GM12801 (cell line): ENCODE data around the gene PEAR1.

Source experiments
- TF ChIP-seq, protein P1 (sequence below): IDR thresholded peaks from one replicate; pipeline ENCODE4 v1.5.1; 2011; ENCODE audit warnings: control low read depth; ENCODE audit not compliant: insufficient read length; ENCODE audit errors: extremely low read depth

PEAR1 gene

DNA sequence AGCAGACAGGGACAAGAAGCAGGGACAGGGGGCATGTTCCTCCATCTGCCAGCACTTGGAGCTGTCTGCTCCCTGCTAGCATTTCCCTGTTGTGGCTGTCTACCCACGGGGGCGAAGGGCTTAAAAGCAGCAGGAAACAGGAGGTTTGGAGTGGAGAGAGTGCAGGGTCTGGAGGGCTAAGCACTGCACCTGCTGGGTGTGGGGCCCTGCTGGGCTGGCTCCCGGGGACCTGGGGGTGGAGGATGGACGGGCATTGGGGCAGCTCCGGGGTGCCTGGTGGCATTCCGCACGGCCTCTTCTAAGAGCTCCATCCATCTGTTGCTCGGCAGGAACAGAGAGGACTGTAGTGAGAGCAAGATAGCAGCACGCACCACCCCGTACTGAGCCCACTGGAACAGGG is 48.2 kb downstream of the PEAR1 start:
- TF ChIP-seq, protein P1, sequence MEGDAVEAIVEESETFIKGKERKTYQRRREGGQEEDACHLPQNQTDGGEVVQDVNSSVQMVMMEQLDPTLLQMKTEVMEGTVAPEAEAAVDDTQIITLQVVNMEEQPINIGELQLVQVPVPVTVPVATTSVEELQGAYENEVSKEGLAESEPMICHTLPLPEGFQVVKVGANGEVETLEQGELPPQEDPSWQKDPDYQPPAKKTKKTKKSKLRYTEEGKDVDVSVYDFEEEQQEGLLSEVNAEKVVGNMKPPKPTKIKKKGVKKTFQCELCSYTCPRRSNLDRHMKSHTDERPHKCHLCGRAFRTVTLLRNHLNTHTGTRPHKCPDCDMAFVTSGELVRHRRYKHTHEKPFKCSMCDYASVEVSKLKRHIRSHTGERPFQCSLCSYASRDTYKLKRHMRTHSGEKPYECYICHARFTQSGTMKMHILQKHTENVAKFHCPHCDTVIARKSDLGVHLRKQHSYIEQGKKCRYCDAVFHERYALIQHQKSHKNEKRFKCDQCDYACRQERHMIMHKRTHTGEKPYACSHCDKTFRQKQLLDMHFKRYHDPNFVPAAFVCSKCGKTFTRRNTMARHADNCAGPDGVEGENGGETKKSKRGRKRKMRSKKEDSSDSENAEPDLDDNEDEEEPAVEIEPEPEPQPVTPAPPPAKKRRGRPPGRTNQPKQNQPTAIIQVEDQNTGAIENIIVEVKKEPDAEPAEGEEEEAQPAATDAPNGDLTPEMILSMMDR, result no peak

GRCh38 chr1:156942176-156942575 is 48.7 kb downstream of the PEAR1 start:
- TF ChIP-seq, protein P1, result no peak

GRCh38 chr1:156942576-156942975 is 49.1 kb downstream of the PEAR1 start:
- TF ChIP-seq, protein P1, result no peak

- TF ChIP-seq, protein P1, result no peak
Observed at GRCh38 chr1:156943756-156944155, 50.2 kb downstream of the PEAR1 start.

GRCh38 chr1:156944268-156944667 is 50.8 kb downstream of the PEAR1 start:
- TF ChIP-seq, protein P1, result no peak

DNA sequence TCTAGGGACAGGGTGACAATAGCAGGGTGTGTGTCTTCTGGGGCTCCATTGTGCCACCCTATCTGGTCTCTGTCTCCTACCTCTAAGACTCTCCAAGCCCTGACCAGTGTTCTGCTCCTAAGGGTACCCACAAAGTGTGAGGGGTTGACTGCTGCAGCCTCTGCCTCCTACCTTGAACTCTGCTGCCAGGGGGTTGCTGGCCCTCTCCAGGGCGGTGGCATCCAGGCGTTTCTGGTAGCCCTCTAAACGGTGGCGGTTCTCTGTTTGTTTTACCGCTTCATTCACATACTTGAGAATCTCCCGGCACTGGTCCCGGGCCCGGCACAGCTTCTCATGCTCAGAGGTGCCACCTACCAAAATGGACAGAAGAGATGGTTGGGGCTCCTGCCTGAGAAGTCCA is 51.3 kb downstream of the PEAR1 start:
- TF ChIP-seq, protein P1, result no peak

- TF ChIP-seq, protein P1, result no peak
Observed at GRCh38 chr1:156945881-156946661, 52.6 kb downstream of the PEAR1 start.
